DND-41 (cell line): ENCODE data around the gene MBD4.
A peak's percentile ranks its signal among the peaks of the same experiment; 100 is the strongest.

Source experiments
- ATAC-seq: fragments of 200-7000 bp; cut with Tn5 transposase; 3 replicates; pipeline ENCODE4 v1.9.1; 2021; ENCODE audit warnings: low read depth; ENCODE audit not compliant: insufficient read depth
- DNase-seq: peaks from one replicate; pipeline ENCODE4 v3.0.0-alpha.2; 2020
- H2AFZ ChIP-seq: 2 replicates; pipeline ENCODE4 v1.6.0; 2012; ENCODE audit warnings: low read depth, low read length
- H3K27ac ChIP-seq: 2 replicates; pipeline ENCODE4 v1.5.1; 2012; ENCODE audit warnings: low read length, inconsistent platforms
- H3K27me3 ChIP-seq: fragments of 200-600 bp; sonication (generic); 2 replicates; pipeline ENCODE4 v1.6.0; 2012; ENCODE audit warnings: low read length, mild to moderate bottlenecking, inconsistent platforms; ENCODE audit not compliant: insufficient read depth, poor library complexity
- H3K36me3 ChIP-seq: 2 replicates; pipeline ENCODE4 v1.5.1; 2012; ENCODE audit warnings: low read length, inconsistent platforms; ENCODE audit not compliant: insufficient read depth
- H3K4me1 ChIP-seq: 2 replicates; pipeline ENCODE4 v1.5.1; 2012; ENCODE audit warnings: mild to moderate bottlenecking, low read length; ENCODE audit not compliant: insufficient read depth
- H3K4me2 ChIP-seq: 2 replicates; pipeline ENCODE4 v1.6.0; 2012; ENCODE audit warnings: mild to moderate bottlenecking, moderate library complexity, low read length, inconsistent platforms; ENCODE audit not compliant: insufficient read depth
- H3K4me3 ChIP-seq, 2 experiments: fragments of 200-600 bp in 1 of 2; shearing (Covaris generic) in 1 of 2; 2 replicates each; pipeline ENCODE4 v1.5.1; 2012 to 2016; ENCODE audit warnings: inconsistent platforms in 2 of 2, low read length in 2 of 2, mild to moderate bottlenecking in 2 of 2, low read depth in 1 of 2, moderate library complexity in 1 of 2
- H3K79me2 ChIP-seq: 2 replicates; pipeline ENCODE4 v1.6.0; 2012; ENCODE audit warnings: low read length, inconsistent platforms; ENCODE audit not compliant: insufficient read depth
- H3K9ac ChIP-seq: 2 replicates; pipeline ENCODE4 v1.6.0; 2012; ENCODE audit warnings: low read depth, mild to moderate bottlenecking, inconsistent platforms, low read length, moderate library complexity
- H3K9me3 ChIP-seq: 2 replicates; pipeline ENCODE4 v1.5.1; 2012; ENCODE audit warnings: low read length, moderate library complexity, mild to moderate bottlenecking, inconsistent platforms; ENCODE audit not compliant: insufficient read depth, severe bottlenecking
- H4K20me1 ChIP-seq: 2 replicates; pipeline ENCODE4 v1.6.0; 2012; ENCODE audit warnings: low read length; ENCODE audit not compliant: insufficient read depth
- EZH2 ChIP-seq: IDR thresholded peaks from 3 replicates; pipeline ENCODE4 v1.6.1; 2012; ENCODE audit warnings: borderline replicate concordance, low read depth, mild to moderate bottlenecking, moderate library complexity, low read length, inconsistent platforms; ENCODE audit not compliant: severe bottlenecking
- TF ChIP-seq, protein P1 (sequence below): IDR thresholded peaks from 2 replicates; pipeline ENCODE4 v1.5.1; 2012; ENCODE audit warnings: borderline replicate concordance, low read length, moderate library complexity, mild to moderate bottlenecking; ENCODE audit not compliant: poor library complexity, severe bottlenecking; ENCODE audit errors: extremely low read depth

MBD4 gene

DNA sequence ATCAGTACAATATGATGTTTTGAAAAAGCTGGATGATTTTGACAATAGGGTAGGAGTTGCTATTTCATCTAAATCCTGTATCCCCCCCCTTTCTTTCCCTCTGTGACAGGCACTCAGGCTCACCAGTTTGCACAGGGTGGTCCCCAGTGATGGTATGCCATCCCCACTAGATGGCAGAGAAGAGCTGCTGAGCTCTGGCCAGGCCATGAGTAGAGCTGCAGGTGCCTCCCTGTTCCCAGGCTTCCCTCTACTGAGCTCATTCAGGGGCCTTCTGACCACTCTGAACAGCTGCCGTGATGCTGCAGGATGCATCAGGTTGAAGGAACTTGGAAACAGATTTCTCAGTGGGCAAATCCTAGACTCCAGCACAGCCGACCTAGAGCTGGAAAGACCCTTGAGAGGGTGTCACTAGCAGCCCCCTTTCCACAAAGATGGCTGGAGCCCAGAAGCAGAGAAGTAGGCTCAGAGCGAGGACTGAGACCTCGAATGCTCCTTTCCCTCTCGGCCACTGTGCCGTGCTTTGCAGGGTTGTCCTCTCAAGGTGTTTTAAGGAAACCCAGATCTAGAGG lies 56.4 kb downstream of the MBD4 start:
- Histone ChIP-seq H3K27ac (no peak overlapping the region), H3K4me1 (no peaks in the 10 kb centered on the region), H3K79me2 (no peaks in the 10 kb centered on the region), H2AFZ (no peak overlapping the region), H3K4me2 (no peak overlapping the region), H3K9ac (no peak overlapping the region), H3K36me3 (peaks cover 19% of the 10 kb centered on the region), H3K27me3 (no peaks in the 10 kb centered on the region), H3K4me3 (no peak overlapping the region), H4K20me1 (no peaks in the 10 kb centered on the region; the same call in 1 of the 2 replicates), H3K9me3 (peaks cover 7% of the 10 kb centered on the region)
- DNase-seq (peak; percentile 77), ATAC-seq (peak; percentile 99)
- TF ChIP-seq EZH2, result no peak
- TF ChIP-seq, protein P1, sequence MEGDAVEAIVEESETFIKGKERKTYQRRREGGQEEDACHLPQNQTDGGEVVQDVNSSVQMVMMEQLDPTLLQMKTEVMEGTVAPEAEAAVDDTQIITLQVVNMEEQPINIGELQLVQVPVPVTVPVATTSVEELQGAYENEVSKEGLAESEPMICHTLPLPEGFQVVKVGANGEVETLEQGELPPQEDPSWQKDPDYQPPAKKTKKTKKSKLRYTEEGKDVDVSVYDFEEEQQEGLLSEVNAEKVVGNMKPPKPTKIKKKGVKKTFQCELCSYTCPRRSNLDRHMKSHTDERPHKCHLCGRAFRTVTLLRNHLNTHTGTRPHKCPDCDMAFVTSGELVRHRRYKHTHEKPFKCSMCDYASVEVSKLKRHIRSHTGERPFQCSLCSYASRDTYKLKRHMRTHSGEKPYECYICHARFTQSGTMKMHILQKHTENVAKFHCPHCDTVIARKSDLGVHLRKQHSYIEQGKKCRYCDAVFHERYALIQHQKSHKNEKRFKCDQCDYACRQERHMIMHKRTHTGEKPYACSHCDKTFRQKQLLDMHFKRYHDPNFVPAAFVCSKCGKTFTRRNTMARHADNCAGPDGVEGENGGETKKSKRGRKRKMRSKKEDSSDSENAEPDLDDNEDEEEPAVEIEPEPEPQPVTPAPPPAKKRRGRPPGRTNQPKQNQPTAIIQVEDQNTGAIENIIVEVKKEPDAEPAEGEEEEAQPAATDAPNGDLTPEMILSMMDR, result peak; percentile 94

DNA sequence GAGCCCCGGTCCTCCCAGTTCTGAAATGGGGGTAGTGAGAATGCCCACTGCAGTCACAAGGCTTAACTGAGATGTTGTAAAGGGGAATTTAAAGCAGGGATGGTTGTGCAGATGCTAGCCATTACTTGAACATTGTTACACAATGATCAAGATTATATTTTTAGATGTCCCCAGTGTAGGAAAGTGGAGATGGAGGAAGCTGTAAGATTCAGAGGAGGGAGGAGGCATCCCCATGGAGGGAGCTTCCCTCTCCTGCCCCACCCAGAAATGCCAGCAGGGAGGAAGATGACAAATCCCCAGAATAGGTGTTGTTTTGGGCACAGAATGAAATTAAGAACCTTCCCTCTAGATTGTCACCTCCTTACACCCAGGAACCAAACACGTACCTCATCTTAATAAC lies 57.4 kb downstream of the MBD4 start:
- no peak for DNase-seq
- H3K27me3 ChIP-seq, result no peaks in the 10 kb centered on the region
- H3K27ac ChIP-seq, result no peak overlapping the region
- no peak overlapping the region for H2AFZ ChIP-seq
- H3K79me2 ChIP-seq, result no peaks in the 10 kb centered on the region
- peaks cover 17% of the 10 kb centered on the region for H3K9me3 ChIP-seq
- no peak for ATAC-seq
- TF ChIP-seq, protein P1, result no peak
- no peak for TF ChIP-seq EZH2
- peaks cover 9% of the 10 kb centered on the region for H3K36me3 ChIP-seq
- H3K4me1 ChIP-seq, result no peaks in the 10 kb centered on the region
- no peaks in the 10 kb centered on the region for H4K20me1 ChIP-seq
- no peak overlapping the region for H3K4me3 ChIP-seq
- no peak overlapping the region for H3K4me2 ChIP-seq
- H3K9ac ChIP-seq, result no peak overlapping the region
